BLaER1 treated with 17β-estradiol and CSF1 and Interleukin-3, amounts not matched to agents 10 nM and 100 nM (cell line): ENCODE measurements around the gene ANGPTL7.

Experiments used
- H3K27ac ChIP-seq, 11 experiments: shearing (Covaris generic); formaldehyde crosslinking; 2 replicates each; pipeline ENCODE4 v1.8.1; 2022
- H3K27me3 ChIP-seq, 11 experiments: shearing (Covaris generic); formaldehyde crosslinking; 2 replicates each; pipeline ENCODE4 v1.8.1; 2022
- H3K36me3 ChIP-seq, 11 experiments: shearing (Covaris generic); formaldehyde crosslinking; 2 replicates each; pipeline ENCODE4 v1.8.1; 2022
- H3K4me1 ChIP-seq, 10 experiments: shearing (Covaris generic); formaldehyde crosslinking; 2 replicates each; pipeline ENCODE4 v1.8.1; 2022
- H3K4me2 ChIP-seq, 11 experiments: shearing (Covaris generic); formaldehyde crosslinking; 2 replicates each; pipeline ENCODE4 v1.8.1; 2022
- H3K4me3 ChIP-seq, 10 experiments: shearing (Covaris generic); formaldehyde crosslinking; 2 replicates each; pipeline ENCODE4 v1.8.1; 2022
- H3K9ac ChIP-seq, 11 experiments: shearing (Covaris generic); formaldehyde crosslinking; 2 replicates each; pipeline ENCODE4 v1.8.1; 2022
- H3K9me3 ChIP-seq, 11 experiments: shearing (Covaris generic); formaldehyde crosslinking; replicated peaks in 1 of 11; 2 replicates each; pipeline ENCODE4 v1.8.1; 2022
- H4K20me1 ChIP-seq, 11 experiments: shearing (Covaris generic); formaldehyde crosslinking; 2 replicates each; pipeline ENCODE4 v1.8.1; 2022
- Cebpa-rat ChIP-seq, 11 experiments: shearing (Covaris generic); IDR thresholded peaks; 2 replicates each; pipeline ENCODE4 v1.8.1; 2022

ANGPTL7 gene

DNA sequence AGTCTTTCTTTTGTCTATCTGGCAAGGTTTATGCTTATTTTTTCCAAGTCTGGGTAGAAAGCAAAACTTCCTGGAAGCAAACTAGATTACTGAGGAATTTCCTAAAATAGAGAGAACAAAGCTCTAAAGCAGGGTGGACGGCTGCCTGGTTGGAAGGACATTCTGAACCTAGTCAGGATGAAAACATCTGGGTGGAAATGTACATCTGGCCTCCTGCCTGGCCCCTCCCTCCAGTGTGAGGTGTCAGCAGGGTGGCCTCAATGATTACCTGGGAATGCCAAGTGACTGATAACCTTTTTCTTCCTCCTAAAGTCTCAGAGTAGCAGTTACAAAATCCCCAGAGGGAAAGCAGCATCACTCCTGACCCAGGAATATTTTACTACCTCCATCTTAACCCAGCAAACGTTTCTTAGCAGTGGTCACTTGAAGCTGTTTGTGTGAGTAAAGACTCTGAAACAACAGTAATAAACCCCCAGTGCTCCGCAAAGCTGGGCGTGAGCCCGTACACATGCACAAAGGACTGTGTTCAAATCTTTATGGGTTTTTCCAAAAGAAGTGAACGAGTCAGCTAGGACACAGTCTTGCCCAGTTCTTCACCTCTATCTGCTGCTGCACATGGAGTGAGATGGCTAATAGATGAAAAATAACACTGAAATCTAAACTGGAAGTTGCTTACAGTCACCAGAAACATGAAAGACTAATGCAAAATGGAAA is 18.9 kb downstream of the ANGPTL7 start:
- TF ChIP-seq Cebpa-rat (IDR thresholded peaks at IDR 0.05) = no peak
- H3K9ac ChIP-seq = no peak overlapping the region
- H3K36me3 ChIP-seq = peaks cover 100% of the 10 kb centered on the region in 11 experiments
- no peaks in the 10 kb centered on the region for H3K27me3 ChIP-seq
- no peak overlapping the region for H3K27ac ChIP-seq
- H3K4me3 ChIP-seq = no peak overlapping the region
- peaks cover 0 to 10% (median 0%) of the 10 kb centered on the region in 11 experiments; a peak in 3 of 22 replicates for H4K20me1 ChIP-seq
- no peaks in the 10 kb centered on the region for H3K9me3 ChIP-seq
- no peak overlapping the region for H3K4me2 ChIP-seq
- H3K4me1 ChIP-seq = no peaks in the 10 kb centered on the region

- H3K4me1 ChIP-seq = no peaks in the 10 kb centered on the region
- no peak overlapping the region for H3K4me3 ChIP-seq
- no peaks in the 10 kb centered on the region for H3K27me3 ChIP-seq
- no peak overlapping the region for H3K27ac ChIP-seq
- H3K9ac ChIP-seq = no peak overlapping the region
- H3K4me2 ChIP-seq = no peak overlapping the region
- no peak for TF ChIP-seq Cebpa-rat (IDR thresholded peaks at IDR 0.05)
- peaks cover 100% of the 10 kb centered on the region in 11 experiments for H3K36me3 ChIP-seq
- H4K20me1 ChIP-seq = peaks cover 0 to 7% (median 0%) of the 10 kb centered on the region in 11 experiments; a peak in 2 of 22 replicates
- H3K9me3 ChIP-seq = no peaks in the 10 kb centered on the region
Observed at GRCh38 chr1:11211461-11211860, 22.3 kb downstream of the ANGPTL7 start.

- Histone ChIP-seq H3K9me3 (no peaks in the 10 kb centered on the region), H3K27me3 (no peaks in the 10 kb centered on the region), H3K36me3 (peaks cover 100% of the 10 kb centered on the region in 11 experiments), H3K27ac (no peak overlapping the region), H3K9ac (no peak overlapping the region), H4K20me1 (peaks cover 0 to 7% (median 0%) of the 10 kb centered on the region in 11 experiments; a peak in 2 of 22 replicates), H3K4me2 (no peak overlapping the region), H3K4me3 (no peak overlapping the region), H3K4me1 (no peaks in the 10 kb centered on the region)
- TF ChIP-seq Cebpa-rat (IDR thresholded peaks at IDR 0.05) = no peak
Observed at GRCh38 chr1:11211925-11212587, 22.9 kb downstream of the ANGPTL7 start.

GRCh38 chr1:11214698-11215380 is 25.7 kb downstream of the ANGPTL7 start:
- H3K4me3 ChIP-seq = no peak overlapping the region
- TF ChIP-seq Cebpa-rat (IDR thresholded peaks at IDR 0.05) = no peak
- H3K4me2 ChIP-seq = no peak overlapping the region
- peaks cover 0 to 4% (median 0%) of the 10 kb centered on the region in 11 experiments; a peak in 2 of 22 replicates for H4K20me1 ChIP-seq
- H3K27me3 ChIP-seq = no peaks in the 10 kb centered on the region
- no peaks in the 10 kb centered on the region for H3K9me3 ChIP-seq
- no peaks in the 10 kb centered on the region for H3K4me1 ChIP-seq
- no peak overlapping the region for H3K27ac ChIP-seq
- H3K9ac ChIP-seq = no peak overlapping the region
- peaks cover 98 to 100% (median 100%) of the 10 kb centered on the region in 11 experiments for H3K36me3 ChIP-seq

DNA sequence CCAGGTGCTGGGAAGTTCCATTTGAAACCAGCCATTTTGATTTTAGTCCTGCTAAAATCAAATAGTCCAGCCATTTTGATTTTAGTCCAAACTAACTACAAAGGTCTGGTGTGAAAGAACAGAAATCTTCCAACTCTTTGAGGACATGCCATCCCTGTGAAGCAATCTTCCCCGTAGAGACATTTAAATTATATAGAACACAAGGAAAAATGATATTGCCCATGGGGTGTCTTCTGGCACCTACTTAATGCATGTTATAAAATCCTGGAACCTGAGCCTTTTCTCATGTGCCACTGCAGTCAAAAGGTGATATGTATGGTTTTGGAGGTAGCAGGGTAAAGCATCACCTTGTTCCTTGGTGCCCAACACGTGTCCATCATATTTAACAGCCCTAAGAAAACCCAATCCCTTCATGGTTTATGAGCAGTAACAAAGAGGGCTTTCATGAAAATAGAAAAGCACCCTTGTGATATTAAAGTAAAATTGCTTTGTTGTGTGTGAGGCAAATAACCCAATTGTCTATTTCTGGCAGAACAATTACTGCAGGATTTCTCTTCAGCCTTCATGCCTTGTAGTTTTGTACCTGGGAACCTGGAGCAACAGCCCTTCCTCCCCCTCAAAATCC is 26.3 kb downstream of the ANGPTL7 start:
- Histone ChIP-seq H4K20me1 (peaks cover 0 to 4% (median 0%) of the 10 kb centered on the region in 11 experiments; a peak in 2 of 22 replicates), H3K27ac (no peak overlapping the region), H3K9me3 (no peaks in the 10 kb centered on the region), H3K4me2 (no peak overlapping the region), H3K4me3 (no peak overlapping the region), H3K27me3 (no peaks in the 10 kb centered on the region), H3K4me1 (no peaks in the 10 kb centered on the region), H3K9ac (no peak overlapping the region), H3K36me3 (peaks cover 98 to 100% (median 100%) of the 10 kb centered on the region in 11 experiments)
- TF ChIP-seq Cebpa-rat (IDR thresholded peaks at IDR 0.05) = no peak

GRCh38 chr1:11216074-11216473 is 26.9 kb downstream of the ANGPTL7 start:
- H3K9ac ChIP-seq = no peak overlapping the region
- H3K9me3 ChIP-seq = no peaks in the 10 kb centered on the region
- peaks cover 95 to 100% (median 100%) of the 10 kb centered on the region in 11 experiments for H3K36me3 ChIP-seq
- no peak for TF ChIP-seq Cebpa-rat (IDR thresholded peaks at IDR 0.05)
- no peak overlapping the region for H3K4me2 ChIP-seq
- H3K27me3 ChIP-seq = no peaks in the 10 kb centered on the region
- no peak overlapping the region for H3K27ac ChIP-seq
- no peak overlapping the region for H3K4me3 ChIP-seq
- no peaks in the 10 kb centered on the region for H3K4me1 ChIP-seq
- peaks cover 0 to 4% (median 0%) of the 10 kb centered on the region in 11 experiments; a peak in 2 of 22 replicates for H4K20me1 ChIP-seq

DNA sequence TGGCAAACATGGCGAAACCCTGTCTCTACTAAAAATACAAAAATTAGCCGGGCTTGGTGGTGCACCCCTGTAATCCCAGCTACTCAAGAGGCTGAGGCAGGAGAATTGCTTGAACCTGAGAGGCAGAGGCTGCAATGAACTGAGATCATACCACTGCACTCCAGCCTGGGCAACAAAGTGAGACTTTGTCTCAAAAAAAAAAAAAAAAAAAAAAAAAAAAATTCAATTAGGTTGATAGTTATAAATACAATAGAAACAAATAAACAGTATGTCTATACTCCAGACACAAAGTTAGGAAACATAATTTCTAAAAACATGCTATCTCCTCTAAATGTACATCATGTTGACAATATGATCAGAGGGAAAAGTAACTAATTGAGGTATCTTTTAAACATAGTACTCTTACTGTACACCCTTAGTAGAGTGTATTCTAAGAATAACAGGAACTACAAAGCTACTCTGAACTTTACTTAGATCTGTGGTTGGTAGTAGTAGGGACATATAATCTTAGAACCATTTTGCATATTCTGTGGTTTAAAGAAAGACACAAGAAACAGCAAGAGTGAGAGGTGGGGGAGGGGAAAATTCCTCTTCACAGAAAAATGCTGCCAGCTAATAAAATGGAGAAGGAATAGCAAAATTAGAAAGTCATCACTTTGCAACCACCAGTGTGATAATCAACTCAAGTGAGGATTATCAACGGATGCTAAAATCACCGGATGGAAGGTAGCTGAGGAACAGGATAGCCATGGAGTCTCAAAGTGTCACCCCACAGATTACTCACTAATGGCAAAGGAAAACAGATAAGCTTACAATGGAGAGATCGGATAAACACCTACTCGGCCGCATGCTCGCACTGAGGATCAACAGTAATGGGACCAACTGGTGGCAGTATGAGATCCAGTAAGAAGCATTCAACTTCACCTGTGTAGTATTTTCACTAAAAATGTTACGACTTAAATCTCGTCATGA is 38.2 kb downstream of the ANGPTL7 start:
- Histone ChIP-seq H3K27me3 (no peaks in the 10 kb centered on the region), H3K36me3 (peaks cover 75 to 98% (median 88%) of the 10 kb centered on the region in 11 experiments), H3K27ac (0 out of 22 replicates have a peak overlapping the region, but pooled peaks of 2 of the 11 experiments have one; percentile 0 to 1), H3K9me3 (no peaks in the 10 kb centered on the region), H3K9ac (peak overlapping the region in 1 of 11 experiments; percentile 24; a peak in 2 of 22 replicates), H3K4me1 (peaks cover 29 to 74% (median 38%) of the 10 kb centered on the region in 10 experiments), H3K4me2 (peak overlapping the region in 10 of 11 experiments; percentile 18 to 79 (median 60); a peak in 18 of 22 replicates), H4K20me1 (peaks cover 0 to 6% (median 0%) of the 10 kb centered on the region in 11 experiments; a peak in 2 of 22 replicates), H3K4me3 (peak overlapping the region in 3 of 10 experiments; percentile 3 to 28 (median 27); a peak in 2 of 20 replicates)
- TF ChIP-seq Cebpa-rat (IDR thresholded peaks at IDR 0.05) = no peak
